ENCODE measurements around the gene IKZF3. TPM values are rescaled to one million over a fixed set of nuclear protein-coding genes. Genes with fewer than 3 reads are reported as not detected.

IKZF3 gene
- total RNA-seq, 2 experiments from 2014 or later = 39.7 to 39.9 TPM

DNA sequence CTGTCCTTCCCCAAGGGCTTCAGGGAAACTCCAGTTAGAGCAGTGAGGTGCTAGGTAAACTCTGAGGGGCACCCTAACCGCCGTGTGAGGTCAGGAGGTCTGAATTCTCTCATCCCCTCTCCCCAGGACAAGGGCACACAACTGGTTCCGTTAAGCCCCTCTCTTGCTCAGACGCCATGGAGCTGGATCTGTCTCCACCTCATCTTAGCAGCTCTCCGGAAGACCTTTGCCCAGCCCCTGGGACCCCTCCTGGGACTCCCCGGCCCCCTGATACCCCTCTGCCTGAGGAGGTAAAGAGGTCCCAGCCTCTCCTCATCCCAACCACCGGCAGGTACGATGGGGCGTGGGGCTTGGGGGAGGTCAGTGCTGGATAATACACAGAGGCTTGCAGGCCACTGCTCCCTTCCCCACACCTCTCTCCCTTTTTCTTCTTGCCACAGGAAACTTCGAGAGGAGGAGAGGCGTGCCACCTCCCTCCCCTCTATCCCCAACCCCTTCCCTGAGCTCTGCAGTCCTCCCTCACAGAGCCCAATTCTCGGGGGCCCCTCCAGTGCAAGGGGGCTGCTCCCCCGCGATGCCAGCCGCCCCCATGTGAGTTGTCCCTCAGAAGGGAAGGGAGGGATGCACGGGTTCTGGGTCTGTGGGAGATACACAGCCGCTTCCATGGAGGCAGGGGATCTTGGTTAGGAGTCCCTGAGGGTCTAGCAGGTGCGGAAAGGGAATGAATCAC lies 121.8 kb downstream of the IKZF3 start:
- Histone ChIP-seq H3K27me3 (ENCODE audit: control insufficient read depth in 1 of 2, insufficient read depth in 2 of 2, low read length in 2 of 2) (peaks cover 10 to 18% of the 10 kb centered on the region in 2 experiments), H3K36me3 (ENCODE audit: insufficient read depth, low read length) (no peaks in the 10 kb centered on the region), H3K4me1 (ENCODE audit: insufficient read depth, low read length) (peaks cover 24% of the 10 kb centered on the region), H3K9me3 (ENCODE audit: control insufficient read depth in 1 of 2, insufficient read depth in 1 of 2, low read length in 2 of 2) (peaks cover 0 to 12% of the 10 kb centered on the region in 2 experiments), H3K27ac (ENCODE audit: low read depth in 1 of 2, low read length in 2 of 2) (no peak overlapping the region), H3K4me3 (ENCODE audit: low read length) (no peak overlapping the region)
- no peak overlapping the region for H3K4me3 Mint-ChIP-seq
- peaks cover 6% of the 10 kb centered on the region for H3K4me1 Mint-ChIP-seq (ENCODE audit: low read depth)
- ChIA-PET CTCF (no interaction called here), POLR2A (no interaction called here)
- TF ChIP-seq, protein P1, sequence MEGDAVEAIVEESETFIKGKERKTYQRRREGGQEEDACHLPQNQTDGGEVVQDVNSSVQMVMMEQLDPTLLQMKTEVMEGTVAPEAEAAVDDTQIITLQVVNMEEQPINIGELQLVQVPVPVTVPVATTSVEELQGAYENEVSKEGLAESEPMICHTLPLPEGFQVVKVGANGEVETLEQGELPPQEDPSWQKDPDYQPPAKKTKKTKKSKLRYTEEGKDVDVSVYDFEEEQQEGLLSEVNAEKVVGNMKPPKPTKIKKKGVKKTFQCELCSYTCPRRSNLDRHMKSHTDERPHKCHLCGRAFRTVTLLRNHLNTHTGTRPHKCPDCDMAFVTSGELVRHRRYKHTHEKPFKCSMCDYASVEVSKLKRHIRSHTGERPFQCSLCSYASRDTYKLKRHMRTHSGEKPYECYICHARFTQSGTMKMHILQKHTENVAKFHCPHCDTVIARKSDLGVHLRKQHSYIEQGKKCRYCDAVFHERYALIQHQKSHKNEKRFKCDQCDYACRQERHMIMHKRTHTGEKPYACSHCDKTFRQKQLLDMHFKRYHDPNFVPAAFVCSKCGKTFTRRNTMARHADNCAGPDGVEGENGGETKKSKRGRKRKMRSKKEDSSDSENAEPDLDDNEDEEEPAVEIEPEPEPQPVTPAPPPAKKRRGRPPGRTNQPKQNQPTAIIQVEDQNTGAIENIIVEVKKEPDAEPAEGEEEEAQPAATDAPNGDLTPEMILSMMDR (IDR thresholded peaks at IDR 0.05) = no peak
- H3K27ac Mint-ChIP-seq = no peak overlapping the region
- intact Hi-C loops (cut with DNase I, micrococcal nuclease) = no loop called here
- no peaks in the 10 kb centered on the region for H3K36me3 Mint-ChIP-seq (ENCODE audit: low read depth)
- no peak for ATAC-seq (ENCODE audit: poor library complexity)
- H3K9me3 Mint-ChIP-seq = no peaks in the 10 kb centered on the region
- peaks cover 20% of the 10 kb centered on the region for H3K27me3 Mint-ChIP-seq
- DNase-seq = no peak

DNA sequence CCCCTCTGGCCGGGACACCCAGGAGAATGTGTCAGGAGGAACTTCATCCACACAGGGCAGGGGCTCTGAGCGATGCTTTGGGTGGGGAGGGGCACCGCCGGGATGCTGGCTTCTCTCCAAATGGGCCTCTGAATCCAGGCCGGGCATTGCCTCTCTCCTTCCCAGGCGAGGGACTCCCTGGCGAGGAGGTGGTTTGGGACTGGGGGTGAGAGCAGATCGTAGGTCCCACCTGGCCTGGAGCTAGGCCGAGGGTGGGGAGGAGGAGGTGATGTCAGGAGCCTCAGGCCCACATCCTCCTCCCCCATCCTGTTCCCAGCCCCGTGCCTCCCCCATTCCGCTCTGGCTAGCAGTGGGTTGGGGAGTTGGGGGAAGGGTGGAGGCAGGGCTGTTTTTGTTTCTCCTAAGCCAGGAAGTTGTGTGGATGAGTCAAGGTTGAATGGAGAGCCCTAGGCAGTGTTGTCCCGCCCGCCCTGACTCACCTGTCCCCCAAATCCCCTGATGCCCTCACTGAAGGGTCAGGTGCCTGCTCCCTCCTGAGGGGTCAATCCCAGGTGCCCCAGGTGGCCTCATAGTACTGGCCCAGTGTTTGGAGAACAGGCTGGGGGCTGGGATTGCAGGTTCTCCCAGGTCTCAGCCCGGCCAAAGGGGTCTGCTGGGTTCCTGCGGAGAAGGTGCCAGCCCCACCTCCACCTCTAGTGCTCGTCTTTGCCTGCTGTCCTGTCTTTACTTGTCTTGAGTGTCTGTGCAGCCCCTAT lies 123.6 kb downstream of the IKZF3 start:
- no peak overlapping the region for H3K27ac Mint-ChIP-seq
- TF ChIP-seq, protein P1 (IDR thresholded peaks at IDR 0.05) = no peak
- H3K9me3 ChIP-seq (ENCODE audit: control insufficient read depth in 1 of 2, insufficient read depth in 1 of 2, low read length in 2 of 2) = peaks cover 0 to 12% of the 10 kb centered on the region in 2 experiments

DNA sequence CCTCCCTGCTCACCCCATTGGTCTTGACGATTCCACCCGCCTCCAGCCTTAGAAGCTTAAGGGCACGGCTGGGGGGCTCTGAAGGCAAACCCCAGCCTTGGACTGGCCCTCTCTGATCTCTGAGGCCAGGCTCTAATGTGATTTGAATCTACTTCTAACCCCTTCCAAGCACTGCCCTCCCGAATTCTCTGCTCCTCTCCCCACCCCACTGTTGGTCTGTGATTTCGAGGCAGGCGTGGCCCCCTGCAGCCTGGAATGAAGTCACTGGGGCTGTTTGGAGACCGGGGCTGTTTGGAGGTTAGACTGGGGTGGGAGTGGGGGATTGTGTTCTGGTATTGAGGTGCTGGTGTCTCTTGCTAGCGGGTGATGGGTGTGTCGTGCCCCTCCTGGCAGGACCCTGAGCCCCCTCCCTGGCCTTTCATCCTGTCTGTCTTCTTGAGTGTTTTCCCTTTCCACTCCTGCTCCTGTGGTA lies 124.2 kb downstream of the IKZF3 start:
- peaks cover 6% of the 10 kb centered on the region for H3K4me1 Mint-ChIP-seq (ENCODE audit: low read depth)
- H3K9me3 Mint-ChIP-seq = no peaks in the 10 kb centered on the region
- no peak overlapping the region for H3K4me3 ChIP-seq (ENCODE audit: low read length)
- no peak overlapping the region for H3K4me3 Mint-ChIP-seq
- POLR2A ChIA-PET = interaction anchor here (1.3 kb wide), 1 partner anchor 13 kb away, joined by 3 read pairs; no protein-coding TSS in a partner anchor
- H3K27me3 ChIP-seq (ENCODE audit: control insufficient read depth in 1 of 2, insufficient read depth in 2 of 2, low read length in 2 of 2) = peaks cover 10 to 22% of the 10 kb centered on the region in 2 experiments
- no peak for ATAC-seq (ENCODE audit: poor library complexity)
- no peaks in the 10 kb centered on the region for H3K36me3 Mint-ChIP-seq (ENCODE audit: low read depth)
- TF ChIP-seq, protein P1 (IDR thresholded peaks at IDR 0.05) = no peak
- no peak overlapping the region for H3K27ac ChIP-seq (ENCODE audit: low read depth in 1 of 2, low read length in 2 of 2)
- intact Hi-C loops (cut with DNase I, micrococcal nuclease) = no loop called here
- no peaks in the 10 kb centered on the region for H3K36me3 ChIP-seq (ENCODE audit: insufficient read depth, low read length)
- peaks cover 20% of the 10 kb centered on the region for H3K27me3 Mint-ChIP-seq
- CTCF ChIA-PET = interaction anchor here (2.5 kb wide), 1 partner anchor 9 kb away, joined by 9 read pairs; the partner anchor contains the start of gene MIEN1
- H3K4me1 ChIP-seq (ENCODE audit: insufficient read depth, low read length) = peaks cover 24% of the 10 kb centered on the region
- H3K27ac Mint-ChIP-seq = no peak overlapping the region
- H3K9me3 ChIP-seq (ENCODE audit: control insufficient read depth in 1 of 2, insufficient read depth in 1 of 2, low read length in 2 of 2) = peaks cover 0 to 12% of the 10 kb centered on the region in 2 experiments
- no peak for DNase-seq

More for the DNA sequence above, 123.6 kb downstream of the IKZF3 start:
- Histone ChIP-seq H3K36me3 (ENCODE audit: insufficient read depth, low read length) (no peaks in the 10 kb centered on the region), H3K4me3 (ENCODE audit: low read length) (no peak overlapping the region), H3K27ac (ENCODE audit: low read depth in 1 of 2, low read length in 2 of 2) (no peak overlapping the region), H3K27me3 (ENCODE audit: control insufficient read depth in 1 of 2, insufficient read depth in 2 of 2, low read length in 2 of 2) (peaks cover 10 to 22% of the 10 kb centered on the region in 2 experiments), H3K4me1 (ENCODE audit: insufficient read depth, low read length) (peaks cover 24% of the 10 kb centered on the region)
- no peak overlapping the region for H3K4me3 Mint-ChIP-seq
- ChIA-PET CTCF (interaction anchor here (2.5 kb wide), 1 partner anchor 10 kb away, joined by 9 read pairs; the partner anchor contains the start of gene MIEN1), POLR2A (interaction anchor here (1.3 kb wide), 1 partner anchor 12 kb away, joined by 3 read pairs; no protein-coding TSS in a partner anchor)
- ATAC-seq (ENCODE audit: poor library complexity) (no peak), DNase-seq (peak in 1 of 14 experiments; percentile 20)
- peaks cover 20% of the 10 kb centered on the region for H3K27me3 Mint-ChIP-seq
- H3K9me3 Mint-ChIP-seq = no peaks in the 10 kb centered on the region
- H3K4me1 Mint-ChIP-seq (ENCODE audit: low read depth) = peaks cover 6% of the 10 kb centered on the region
- no peaks in the 10 kb centered on the region for H3K36me3 Mint-ChIP-seq (ENCODE audit: low read depth)
- intact Hi-C loops (cut with DNase I, micrococcal nuclease) = no loop called here
